Fibroblast of lung (primary cell): ENCODE data around the gene KIAA0040. TPM values are rescaled to one million over a fixed set of nuclear protein-coding genes. Genes with fewer than 3 reads are reported as not detected.

Source experiments
- DNase-seq, 2 donors: peaks; one replicate each; pipeline versions ENCODE4 v3.0.0 to v3.0.0-alpha.2; 2010; ENCODE audit warnings: low read depth in 2 of 2
- H2AFZ ChIP-seq: 2 replicates; pipeline ENCODE4 v1.5.1; 2012; ENCODE audit warnings: low read length, control low read depth, inconsistent platforms
- H3K27ac ChIP-seq: 2 replicates; pipeline ENCODE4 v1.5.1; 2011; ENCODE audit warnings: low read length, control low read depth; ENCODE audit not compliant: insufficient read depth
- H3K27me3 ChIP-seq: 2 replicates; pipeline ENCODE4 v1.5.1; 2011; ENCODE audit warnings: mild to moderate bottlenecking, low read length; ENCODE audit not compliant: control insufficient read depth, insufficient read depth
- H3K36me3 ChIP-seq: 2 replicates; pipeline ENCODE4 v1.5.1; 2011; ENCODE audit warnings: low read length; ENCODE audit not compliant: control insufficient read depth, insufficient read depth
- H3K4me1 ChIP-seq: 2 replicates; pipeline ENCODE4 v1.5.1; 2011; ENCODE audit warnings: low read length; ENCODE audit not compliant: control insufficient read depth, insufficient read depth; ENCODE audit errors: extremely low read depth
- H3K4me2 ChIP-seq: 2 replicates; pipeline ENCODE4 v1.5.1; 2011; ENCODE audit warnings: low read length, control low read depth; ENCODE audit not compliant: insufficient read depth; ENCODE audit errors: extremely low read depth
- H3K4me3 ChIP-seq, 4 experiments: fragments of 200-600 bp in 1 of 4; sonication (generic) in 1 of 4; replicated peaks in 1 of 4; 2 replicates each; pipeline ENCODE4 v1.5.1; 2011 to 2016; ENCODE audit warnings: low read length in 4 of 4, low read depth in 3 of 4, mild to moderate bottlenecking in 3 of 4, control low read depth in 2 of 4, inconsistent platforms in 1 of 4, mixed read lengths in 1 of 4; ENCODE audit not compliant: insufficient read depth in 1 of 4; ENCODE audit errors: control extremely low read depth in 1 of 4
- H3K79me2 ChIP-seq: 2 replicates; pipeline ENCODE4 v1.5.1; 2012; ENCODE audit warnings: mild to moderate bottlenecking, low read length, inconsistent platforms; ENCODE audit not compliant: control insufficient read depth, insufficient read depth
- H3K9ac ChIP-seq: 2 replicates; pipeline ENCODE4 v1.5.1; 2011; ENCODE audit warnings: mild to moderate bottlenecking, low read length, control low read depth; ENCODE audit not compliant: insufficient read depth
- H3K9me3 ChIP-seq: 2 replicates; pipeline ENCODE4 v1.5.1; 2012; ENCODE audit warnings: low read depth, low read length; ENCODE audit not compliant: control insufficient read depth, insufficient read depth
- H4K20me1 ChIP-seq: 2 replicates; pipeline ENCODE4 v1.5.1; 2011; ENCODE audit warnings: low read length; ENCODE audit not compliant: control insufficient read depth, insufficient read depth; ENCODE audit errors: extremely low read depth
- CTCF ChIP-seq, 2 donors: IDR thresholded peaks in 1 of 2; conservative IDR thresholded peaks in 1 of 2; 1 replicate in 1 of 2; 2 replicates in 1 of 2; pipeline ENCODE4 v1.5.1; 2011 to 2012; ENCODE audit warnings: low read length in 2 of 2, control low read depth in 1 of 2, inconsistent platforms in 1 of 2, low read depth in 1 of 2, mild to moderate bottlenecking in 1 of 2
- EZH2 ChIP-seq: IDR thresholded peaks from 2 replicates; pipeline ENCODE4 v1.5.1; 2012; ENCODE audit warnings: low read length, control low read depth, mild to moderate bottlenecking; ENCODE audit errors: missing control alignments
- polyA plus RNA-seq, 2 donors: library from polyadenylated mRNA; depleted of rRNA in 1 of 2; stranded (reverse) in 1 of 2; unstranded in 1 of 2; fragments of >200 nt; gene quantifications; 2 replicates each; pipeline ENCODE4 v1.2.1, GENCODE V29; 2011 to 2012; ENCODE audit warnings: missing spikeins in 1 of 2
- total RNA-seq: library from RNA; depleted of rRNA; stranded (reverse); fragments of >200 nt; gene quantifications from 2 replicates; pipeline ENCODE4 v1.2.1, GENCODE V29; 2014

Gene KIAA0040
- total and polyA plus RNA-seq, 2 donors (not counting 1 experiment from before 2014, with no cell fraction given) = 0.17 to 24.7 TPM

- no peaks in the 10 kb centered on the region for H3K9me3 ChIP-seq
- no peaks in the 10 kb centered on the region for H3K4me1 ChIP-seq
- TF ChIP-seq EZH2 = no peak
- TF ChIP-seq CTCF (conservative IDR thresholded peaks at IDR 0.05 in 1 of 2, IDR thresholded peaks at IDR 0.05 in 1 of 2; ENCODE audit: low read depth in 1 of 2, low read length in 2 of 2) = no peak
- no peak overlapping the region for H3K4me2 ChIP-seq
- H3K27ac ChIP-seq = no peak overlapping the region
- H3K9ac ChIP-seq = no peak overlapping the region
- no peaks in the 10 kb centered on the region for H3K36me3 ChIP-seq
- no peaks in the 10 kb centered on the region for H4K20me1 ChIP-seq
- H3K4me3 ChIP-seq = no peak overlapping the region
- no peak for DNase-seq
- no peaks in the 10 kb centered on the region for H3K79me2 ChIP-seq
- no peaks in the 10 kb centered on the region for H3K27me3 ChIP-seq
- H2AFZ ChIP-seq = no peak overlapping the region
These were observed 73.9 kb downstream of the KIAA0040 start for GRCh38 chr1:175118375-175119367.

DNA sequence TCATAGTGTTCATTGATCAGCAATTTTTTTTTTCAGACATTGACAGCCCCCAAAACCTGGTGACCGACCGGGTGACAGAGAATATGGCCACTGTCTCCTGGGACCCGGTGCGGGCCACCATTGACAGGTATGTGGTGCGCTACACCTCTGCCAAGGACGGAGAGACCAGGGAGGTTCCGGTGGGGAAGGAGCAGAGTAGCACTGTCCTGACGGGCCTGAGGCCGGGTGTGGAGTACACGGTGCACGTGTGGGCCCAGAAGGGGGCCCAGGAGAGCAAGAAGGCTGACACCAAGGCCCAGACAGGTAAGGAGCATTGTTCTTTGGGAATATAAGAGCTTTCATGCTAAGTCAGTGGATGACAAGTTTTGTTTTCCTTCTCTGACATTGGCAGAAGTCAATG lies 75.7 kb downstream of the KIAA0040 start:
- Histone ChIP-seq H3K9me3 (no peaks in the 10 kb centered on the region), H3K4me3 (no peak overlapping the region), H4K20me1 (no peaks in the 10 kb centered on the region), H3K27me3 (no peaks in the 10 kb centered on the region), H3K4me1 (no peaks in the 10 kb centered on the region), H3K27ac (no peak overlapping the region), H3K4me2 (no peak overlapping the region), H3K9ac (no peak overlapping the region), H3K36me3 (no peaks in the 10 kb centered on the region), H2AFZ (no peak overlapping the region), H3K79me2 (no peaks in the 10 kb centered on the region)
- no peak for TF ChIP-seq CTCF (conservative IDR thresholded peaks at IDR 0.05 in 1 of 2, IDR thresholded peaks at IDR 0.05 in 1 of 2; ENCODE audit: low read depth in 1 of 2, low read length in 2 of 2)
- TF ChIP-seq EZH2 = no peak
- no peak for DNase-seq

- H4K20me1 ChIP-seq = no peaks in the 10 kb centered on the region
- no peak overlapping the region for H3K4me3 ChIP-seq
- DNase-seq = no peak
- H3K9ac ChIP-seq = no peak overlapping the region
- TF ChIP-seq EZH2 (no peak), CTCF (conservative IDR thresholded peaks at IDR 0.05 in 1 of 2, IDR thresholded peaks at IDR 0.05 in 1 of 2; ENCODE audit: low read depth in 1 of 2, low read length in 2 of 2) (no peak)
- H3K79me2 ChIP-seq = no peaks in the 10 kb centered on the region
- H3K9me3 ChIP-seq = no peaks in the 10 kb centered on the region
- no peak overlapping the region for H3K4me2 ChIP-seq
- H2AFZ ChIP-seq = no peak overlapping the region
- no peaks in the 10 kb centered on the region for H3K4me1 ChIP-seq
- H3K27ac ChIP-seq = no peak overlapping the region
- no peaks in the 10 kb centered on the region for H3K36me3 ChIP-seq
- H3K27me3 ChIP-seq = no peaks in the 10 kb centered on the region
These were observed 76.3 kb downstream of the KIAA0040 start for GRCh38 chr1:175116210-175116798.
